GM21786 (cell line): ENCODE results near the gene KRT75.
"Not testable (repeated sequence)": the region's sequence is repeated elsewhere in the genome, so short reads cannot be mapped to it uniquely, and the experiment has no call there.

Experiments
- ATAC-seq: cut with Tn5 transposase; IDR thresholded peaks from one replicate; pipeline ENCODE4 v1.9.1; 2021; ENCODE audit not compliant: unreplicated experiment

Gene KRT75

DNA sequence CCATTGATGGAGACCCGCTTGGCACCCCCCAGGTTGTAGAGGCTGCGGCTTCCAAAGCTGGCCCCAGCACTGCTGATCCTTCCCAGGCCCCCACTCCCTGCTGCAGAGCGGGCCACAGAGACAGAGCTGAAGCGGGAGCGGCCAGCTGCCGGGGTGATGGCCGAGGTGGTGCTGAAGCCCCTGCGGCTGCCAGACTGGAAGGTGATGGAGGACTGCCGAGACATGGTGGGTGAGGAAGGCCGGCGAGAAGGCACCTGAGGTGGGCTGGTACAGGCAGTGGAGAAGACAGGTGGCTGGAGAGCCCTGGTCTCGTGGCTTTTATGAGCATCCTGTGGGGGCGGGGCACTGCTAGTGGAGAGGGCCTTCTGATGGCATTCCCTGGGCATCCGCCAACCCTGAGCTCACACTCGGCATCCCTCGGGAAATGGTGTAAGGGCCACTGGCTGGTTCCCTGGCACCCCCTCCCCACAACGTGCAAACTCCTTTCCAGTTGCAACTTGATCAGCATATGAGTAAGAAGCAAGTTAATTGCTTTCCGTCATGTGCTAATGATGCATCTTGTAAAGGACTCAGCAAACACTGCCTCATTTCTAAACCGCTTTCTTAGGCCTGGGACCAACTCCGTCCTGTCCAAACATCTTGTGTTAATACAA, at the start of gene KRT75:
KRT75 (minus strand) TSS at position 291 of the 653 bp plus-strand sequence; CDS start at position 224, 67 bp downstream.
- ATAC-seq = no peak

DNA sequence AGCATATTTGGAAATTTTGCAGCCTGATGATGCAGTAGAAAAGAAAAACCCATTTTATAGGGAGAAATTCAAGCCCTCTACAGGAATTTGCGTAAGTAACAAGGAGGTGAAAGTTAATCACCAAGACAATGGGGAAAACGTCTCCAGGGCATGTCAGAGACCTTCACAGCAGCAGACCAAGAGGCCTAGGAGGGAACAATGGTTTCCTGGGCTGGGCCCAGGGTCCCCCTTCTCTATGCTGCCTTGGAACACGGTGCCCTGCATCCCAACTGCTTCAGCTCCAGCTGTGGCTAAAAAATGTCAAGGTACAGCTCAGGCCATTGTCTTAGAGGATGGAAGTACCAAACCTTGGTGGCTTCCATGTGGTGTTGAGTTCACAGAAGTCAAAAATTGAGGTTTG, 45.9 kb upstream of the KRT75 start:
- ATAC-seq = no peak

- no peak for ATAC-seq
Observed at GRCh38 chr12:52477651-52478050, 43.5 kb upstream of the KRT75 start.

GRCh38 chr12:52474212-52474611, 40.0 kb upstream of the KRT75 start:
- no peak for ATAC-seq

DNA sequence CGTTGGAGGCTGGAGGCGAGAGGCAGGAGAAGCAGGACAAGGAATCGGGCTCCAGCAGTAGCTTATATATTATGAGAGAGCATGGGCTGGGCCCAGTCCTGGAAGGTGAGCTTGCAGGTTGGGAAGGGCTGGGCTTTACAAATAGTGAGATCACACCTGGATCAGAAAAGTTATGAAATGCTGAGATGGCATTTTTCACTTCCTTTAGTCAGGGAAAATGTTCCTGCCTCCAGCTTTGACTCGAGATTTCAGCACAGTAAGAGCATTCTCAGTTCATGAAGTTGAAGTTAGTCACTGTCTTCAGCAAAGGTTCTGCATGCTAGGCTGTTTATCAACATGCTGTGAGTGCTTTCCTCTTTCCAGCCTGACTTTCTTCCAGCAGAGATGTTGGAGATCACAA, 39.6 kb upstream of the KRT75 start, which contains the start of gene KRT6C:
KRT6C (minus strand) TSS at position 38 of the 400 bp plus-strand sequence. CDS start 68 bp downstream, outside the sequence.
- ATAC-seq = no peak

DNA sequence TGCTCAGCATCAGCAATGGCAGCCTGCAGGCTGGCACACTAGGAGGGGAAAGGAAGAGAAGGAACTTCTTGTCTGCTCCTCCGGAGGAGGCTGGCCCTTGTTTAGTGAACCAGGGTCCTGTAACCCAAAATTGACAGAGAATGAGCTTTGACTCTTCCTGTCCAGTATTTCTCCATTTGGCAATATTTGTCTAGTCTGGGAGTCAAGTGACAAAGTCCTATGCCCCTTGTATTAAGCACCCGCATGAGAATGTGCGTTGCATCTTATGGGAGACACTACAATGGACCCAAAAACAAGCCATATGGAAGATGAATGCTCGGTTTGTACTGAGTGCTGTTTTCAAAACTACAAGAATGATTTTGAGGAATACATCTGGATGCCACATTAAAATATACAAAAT, 35.7 kb upstream of the KRT75 start:
- ATAC-seq = no peak

DNA sequence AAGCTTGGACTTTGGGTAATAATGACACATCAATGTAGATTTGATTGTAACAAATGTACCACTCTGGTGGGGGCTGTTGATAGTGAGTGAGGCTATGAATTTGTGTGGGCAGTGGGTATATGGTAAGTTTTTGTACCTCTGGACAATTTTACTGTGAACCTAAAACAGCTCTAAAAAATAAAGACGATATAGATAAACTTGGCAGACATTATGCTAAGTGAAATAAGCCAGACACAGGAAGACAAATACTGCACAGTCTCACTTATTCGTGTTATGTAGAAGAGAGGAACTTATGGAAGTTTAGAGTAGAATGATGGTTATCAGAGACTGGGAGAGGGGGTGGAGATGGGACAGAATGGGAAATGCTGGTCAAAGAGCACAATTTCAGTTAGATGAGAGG, 30.7 kb upstream of the KRT75 start:
- ATAC-seq = no peak

GRCh38 chr12:52461693-52462092, 27.5 kb upstream of the KRT75 start:
- ATAC-seq = no peak

GRCh38 chr12:52458861-52459260, 24.7 kb upstream of the KRT75 start:
- ATAC-seq = no peak

GRCh38 chr12:52455821-52456220, 21.6 kb upstream of the KRT75 start:
- no peak for ATAC-seq

- no peak for ATAC-seq
Observed at GRCh38 chr12:52454411-52455201, 20.4 kb upstream of the KRT75 start.

- no peak for ATAC-seq
Observed at GRCh38 chr12:52452101-52452500, 17.9 kb upstream of the KRT75 start, which contains the start of gene KRT6B. KRT6B (minus strand) TSS chr12:52452146; CDS start chr12:52452078, 68 bp downstream.

- no peak for ATAC-seq
Observed at GRCh38 chr12:52448228-52448627, 14.1 kb upstream of the KRT75 start.

DNA sequence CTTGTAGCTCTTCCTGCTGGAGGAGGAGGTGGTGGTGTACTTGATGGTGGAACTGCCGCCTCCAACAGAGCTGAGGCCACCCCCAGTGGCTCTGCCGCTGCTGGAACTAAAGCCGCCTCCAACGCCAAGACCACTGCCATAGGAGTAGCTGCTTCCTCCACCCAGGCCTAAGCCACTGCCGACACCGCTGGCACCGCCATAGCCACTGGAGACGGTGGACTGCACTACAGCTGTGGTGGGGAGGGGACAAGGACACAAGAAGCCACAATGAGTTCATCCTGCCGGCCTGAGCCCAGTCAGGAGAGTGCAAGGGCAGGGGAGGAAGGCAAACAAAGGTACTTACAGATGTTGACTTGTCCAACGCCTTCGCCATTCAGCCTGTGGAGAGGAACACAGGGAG, 13.0 kb upstream of the KRT75 start:
- ATAC-seq = not testable (repeated sequence)

DNA sequence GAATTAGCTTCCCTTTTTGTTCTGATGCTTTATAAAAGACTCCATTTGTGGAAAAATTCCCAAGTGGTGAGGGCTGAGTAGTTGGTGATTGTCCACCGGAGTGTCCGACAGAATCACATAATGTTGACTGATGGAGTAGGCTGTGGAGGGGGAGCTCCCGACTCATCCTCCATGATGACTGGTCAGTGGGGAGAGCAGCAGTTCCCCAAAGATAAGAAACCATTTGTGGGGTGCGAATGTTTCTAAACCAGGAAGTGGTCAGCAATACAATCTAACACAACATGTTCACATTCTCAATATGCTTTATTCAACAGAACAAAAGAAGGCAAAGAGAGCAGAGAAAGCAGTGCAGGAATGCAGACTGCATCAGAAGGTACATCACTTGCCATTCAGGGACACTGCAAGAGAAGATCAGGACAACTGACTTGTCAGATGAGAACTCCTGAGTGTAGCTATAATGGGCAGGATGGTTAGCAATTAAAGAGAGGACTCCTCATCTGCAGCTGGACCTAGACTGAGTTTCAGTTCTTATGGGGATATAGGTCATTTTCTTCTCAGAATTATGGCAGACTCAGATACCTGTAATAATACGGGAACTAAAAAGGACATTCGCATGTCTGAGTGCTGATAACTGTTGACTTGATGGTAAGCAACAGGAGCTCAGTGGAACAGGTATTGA, 12.3 kb upstream of the KRT75 start:
- no peak for ATAC-seq

DNA sequence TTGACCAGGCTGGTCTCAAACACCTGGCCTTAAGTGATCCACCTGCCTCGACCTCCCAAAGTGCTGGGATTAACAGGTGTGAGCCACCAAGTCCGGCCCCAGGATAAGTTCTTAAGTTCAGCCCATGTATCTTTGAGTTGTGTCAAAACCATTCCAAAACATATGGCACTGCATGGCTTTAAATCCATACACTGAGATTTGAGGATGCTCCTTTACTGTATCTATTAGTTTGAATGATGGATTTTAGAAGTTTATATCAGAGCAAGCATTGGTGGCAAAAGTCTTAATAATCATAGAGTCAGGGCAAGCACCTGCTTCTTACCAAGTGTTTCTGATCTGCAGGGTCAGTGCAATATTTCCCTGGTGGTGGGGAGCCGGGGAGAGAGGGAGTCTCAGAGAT, 11.7 kb upstream of the KRT75 start:
- no peak for ATAC-seq

DNA sequence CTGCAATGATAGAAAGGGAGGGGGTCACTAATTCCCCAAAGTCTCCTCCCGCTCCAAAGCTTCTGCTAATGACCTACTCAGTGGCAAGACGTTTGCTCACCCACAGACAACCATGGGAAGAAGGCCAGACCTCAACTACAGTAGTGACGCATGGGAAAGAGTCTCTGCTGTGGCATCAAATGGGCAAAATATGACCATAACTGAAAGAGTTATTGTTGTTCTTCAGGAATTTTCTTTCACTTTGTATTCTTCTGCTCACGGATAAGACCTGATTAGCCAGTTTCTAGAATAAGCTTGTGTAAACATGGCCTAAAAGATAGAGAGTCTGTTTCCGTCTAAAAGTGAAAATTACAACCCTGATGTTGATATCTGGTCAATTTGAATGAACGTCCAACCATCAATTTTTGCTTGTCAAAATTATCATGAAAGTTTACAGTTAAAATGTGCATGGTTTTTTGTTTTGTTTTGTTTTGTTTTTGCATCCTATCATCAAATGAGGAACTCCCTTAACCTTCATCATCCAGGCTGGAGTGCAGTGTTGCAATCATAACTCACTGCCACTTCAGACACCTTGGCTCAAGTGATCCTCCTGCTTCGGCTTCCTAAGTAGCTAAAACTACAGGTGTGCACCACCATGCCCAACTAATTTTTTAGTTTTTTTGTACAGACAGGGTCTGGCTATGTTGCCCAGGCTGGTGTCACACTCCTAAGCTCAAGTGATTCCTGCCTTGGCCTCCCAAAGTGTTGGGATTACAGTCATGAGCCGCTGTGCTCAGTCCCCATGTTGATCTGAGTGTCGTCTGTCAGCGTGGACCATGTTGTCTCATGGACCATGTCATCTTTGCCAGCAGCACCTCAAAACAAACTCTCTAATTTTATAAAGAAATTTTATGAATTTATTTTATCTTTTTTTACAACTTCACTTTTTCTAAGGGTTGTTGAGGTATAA, 10.8 kb upstream of the KRT75 start:
- ATAC-seq = no peak

GRCh38 chr12:52443966-52444365, 9.8 kb upstream of the KRT75 start:
- no peak for ATAC-seq

DNA sequence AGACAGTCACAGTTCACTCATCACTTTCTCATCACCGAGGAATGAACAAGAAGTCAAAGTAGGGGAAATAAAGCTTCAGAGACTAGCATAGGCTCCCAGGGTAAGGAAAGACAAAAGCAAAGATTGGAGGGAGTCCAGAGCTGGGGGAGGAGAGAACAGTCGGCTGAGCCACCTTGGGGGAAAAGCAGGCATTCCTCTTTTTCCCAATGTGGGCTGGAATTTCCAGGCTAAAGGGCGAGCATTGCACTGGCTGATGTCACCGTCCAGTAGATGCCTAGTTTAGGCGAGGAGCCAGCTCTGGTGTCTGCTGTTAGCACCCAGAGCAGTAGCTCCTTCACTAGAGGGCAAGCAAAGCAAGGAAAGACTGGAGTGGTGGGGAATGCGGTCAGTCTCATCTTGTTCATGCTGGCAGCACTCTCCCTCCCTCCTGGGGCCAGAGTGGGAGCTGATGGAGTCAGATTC, 8.5 kb upstream of the KRT75 start:
- ATAC-seq = no peak

GRCh38 chr12:52441320-52441911, 7.2 kb upstream of the KRT75 start:
- ATAC-seq = no peak
